Astrocyte (in vitro differentiated cells and primary cell): Measurements from ENCODE around the gene DIP2C.

ENCODE experiments used
- CTCF ChIP-seq: IDR thresholded peaks from 2 replicates; pipeline ENCODE4 v1.5.1; 2011; ENCODE audit warnings: low read depth, mild to moderate bottlenecking, inconsistent platforms, low read length, moderate library complexity; ENCODE audit not compliant: insufficient read depth
- EZH2 ChIP-seq: IDR thresholded peaks from 2 replicates; pipeline ENCODE4 v1.6.1; 2012; ENCODE audit warnings: mild to moderate bottlenecking, low read length, inconsistent platforms; ENCODE audit not compliant: insufficient read depth

GRCh38 chr10:662686-663465 lies 26.6 kb downstream of the DIP2C start:
- TF ChIP-seq CTCF: no peak
- TF ChIP-seq EZH2: no peak
